ENCODE data around the gene RANBP6.

The RANBP6 gene

GRCh38 chr9:6006749-6007057 lies 8.7 kb downstream of the RANBP6 start:
- DNase-seq, result no peak

- no peak for DNase-seq
Observed at GRCh38 chr9:6000955-6001354, 14.5 kb downstream of the RANBP6 start.

- no peak for DNase-seq
Observed at GRCh38 chr9:5999443-6000101, 15.9 kb downstream of the RANBP6 start.

GRCh38 chr9:5994493-5994892 lies 20.9 kb downstream of the RANBP6 start:
- no peak for DNase-seq

- DNase-seq, result no peak
Observed at GRCh38 chr9:5988265-5988664, 27.2 kb downstream of the RANBP6 start.

GRCh38 chr9:5983042-5983441 lies 32.4 kb downstream of the RANBP6 start:
- DNase-seq, result no peak

- DNase-seq, result peak; percentile 8
Observed at GRCh38 chr9:5982317-5982716, 33.1 kb downstream of the RANBP6 start.

- DNase-seq, result no peak
Observed at GRCh38 chr9:5978523-5978922, 36.9 kb downstream of the RANBP6 start.

GRCh38 chr9:5976674-5977397 lies 38.6 kb downstream of the RANBP6 start:
- peak; percentile 20 for DNase-seq

- DNase-seq, result no peak
Observed at GRCh38 chr9:5971740-5972139, 43.7 kb downstream of the RANBP6 start.
